ENCODE data around the gene TMED5.
"Not testable (repeated sequence)": the region's sequence is repeated elsewhere in the genome, so short reads cannot be mapped to it uniquely, and the experiment has no call there.

The TMED5 gene

GRCh38 chr1:93179886-93180722 lies at the start of gene TMED5:
TSS of gene TMED5 (minus strand) at chr1:93180413. CDS start at chr1:93180242, 171 bp downstream.
- DNase-seq: peak; percentile 89

GRCh38 chr1:93223023-93223675 lies 42.9 kb upstream of the TMED5 start:
- DNase-seq: no peak

- DNase-seq: no peak
Observed at GRCh38 chr1:93221913-93222312, 41.7 kb upstream of the TMED5 start.

DNA sequence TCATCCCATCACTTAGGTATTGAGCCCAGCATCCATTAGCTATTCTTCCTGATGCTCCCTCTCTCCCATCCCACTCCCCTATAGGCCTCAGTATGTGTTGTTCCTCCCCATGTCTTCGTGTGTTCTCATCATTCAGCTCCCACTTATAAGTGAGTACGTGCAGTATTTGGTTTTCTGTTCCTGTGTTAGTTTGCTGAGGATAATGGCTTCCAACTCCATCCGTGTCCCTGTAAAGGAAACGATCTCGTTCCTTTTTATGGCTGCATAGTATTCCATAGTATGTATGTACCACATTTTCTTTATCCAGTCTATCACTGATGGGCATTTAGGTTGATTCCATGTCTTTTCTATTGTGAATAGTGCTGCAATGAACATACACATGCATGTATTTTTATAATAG lies 40.5 kb upstream of the TMED5 start:
- not testable (repeated sequence) for DNase-seq

DNA sequence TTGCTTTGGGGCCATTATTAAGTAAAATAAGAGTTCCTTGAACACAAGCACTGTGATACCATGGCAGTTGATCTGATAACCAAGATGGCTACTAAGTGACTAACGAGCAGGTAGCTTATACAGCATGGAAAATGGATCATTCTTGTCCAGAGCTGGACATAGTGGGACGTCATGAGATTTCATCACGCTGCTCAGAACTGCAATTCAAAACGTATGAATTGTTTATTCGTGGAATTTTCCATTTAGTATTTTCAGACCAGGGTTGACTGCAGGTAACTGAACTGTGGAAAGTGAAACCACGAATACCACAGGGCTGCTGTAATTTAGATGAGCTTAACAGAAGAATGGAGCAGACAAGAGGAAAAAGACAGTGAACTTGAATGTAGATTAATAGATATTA lies 39.2 kb upstream of the TMED5 start:
- no peak for DNase-seq

DNA sequence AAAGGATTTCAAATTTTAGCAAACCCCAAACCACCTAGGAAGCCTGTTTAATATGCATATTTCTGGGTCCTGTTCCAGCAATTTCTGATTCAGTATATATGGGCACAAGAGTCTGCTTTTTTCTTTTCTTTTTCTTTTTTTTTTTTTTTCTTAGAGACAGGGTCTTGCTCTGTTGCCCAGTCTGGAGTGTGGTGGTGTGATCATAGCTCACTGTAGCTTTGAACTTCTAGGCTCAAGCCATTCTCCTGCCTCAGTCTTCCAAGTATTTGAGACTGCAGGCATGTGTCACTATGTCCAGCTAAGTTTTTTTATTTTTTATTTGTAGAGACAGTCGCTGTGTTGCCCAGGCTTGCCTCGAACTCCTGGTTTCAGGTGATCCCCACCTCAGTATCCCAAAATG lies 35.1 kb upstream of the TMED5 start:
- DNase-seq: no peak

GRCh38 chr1:93207211-93207610 lies 27.0 kb upstream of the TMED5 start:
- DNase-seq: no peak

- no peak for DNase-seq
Observed at GRCh38 chr1:93206567-93206954, 26.3 kb upstream of the TMED5 start.

GRCh38 chr1:93205892-93206566 lies 25.8 kb upstream of the TMED5 start:
- DNase-seq: no peak

DNA sequence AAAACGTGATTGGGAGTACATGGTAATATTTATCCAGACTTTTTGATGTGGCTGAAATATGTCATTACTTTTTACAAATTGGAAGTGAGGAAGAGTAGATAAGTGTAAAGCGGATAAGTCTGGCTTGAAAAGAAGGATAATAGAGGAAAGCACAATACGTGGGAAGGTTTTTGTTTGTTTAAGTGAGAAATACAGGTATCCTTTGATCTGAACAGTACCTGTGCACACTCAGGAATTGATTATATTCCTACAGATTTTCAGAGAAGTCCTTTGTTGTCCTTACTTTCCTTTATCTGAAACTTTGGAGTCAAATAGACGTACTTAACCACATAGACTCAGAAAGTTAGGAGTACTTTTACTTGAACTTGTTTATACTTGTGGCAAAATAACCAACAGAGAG lies 20.5 kb upstream of the TMED5 start:
- no peak for DNase-seq

DNA sequence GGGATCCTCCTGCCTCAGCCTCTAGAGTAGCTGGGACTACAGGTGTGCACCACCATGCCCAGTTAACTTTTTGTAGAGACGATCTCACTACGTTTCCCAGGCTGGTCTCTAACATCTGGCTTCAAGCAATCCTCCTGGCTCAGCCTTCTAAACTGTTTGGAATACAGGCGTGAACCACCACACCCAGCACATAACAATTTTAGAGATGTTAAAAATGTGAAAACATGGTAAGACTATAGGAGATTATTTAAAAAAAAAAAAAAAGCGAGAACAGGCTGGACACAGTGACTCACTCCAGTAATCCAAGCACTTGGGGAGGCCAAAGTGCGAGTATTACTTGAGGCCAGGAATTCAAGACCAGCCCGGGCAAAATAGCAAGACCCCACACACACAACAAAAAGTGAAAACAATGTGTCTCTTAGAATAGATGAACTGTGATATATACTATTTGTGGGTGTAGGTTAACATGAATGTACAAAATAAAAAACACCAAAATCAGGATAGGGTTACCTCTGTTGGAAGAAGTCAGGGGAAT lies 19.9 kb upstream of the TMED5 start:
- DNase-seq: no peak

DNA sequence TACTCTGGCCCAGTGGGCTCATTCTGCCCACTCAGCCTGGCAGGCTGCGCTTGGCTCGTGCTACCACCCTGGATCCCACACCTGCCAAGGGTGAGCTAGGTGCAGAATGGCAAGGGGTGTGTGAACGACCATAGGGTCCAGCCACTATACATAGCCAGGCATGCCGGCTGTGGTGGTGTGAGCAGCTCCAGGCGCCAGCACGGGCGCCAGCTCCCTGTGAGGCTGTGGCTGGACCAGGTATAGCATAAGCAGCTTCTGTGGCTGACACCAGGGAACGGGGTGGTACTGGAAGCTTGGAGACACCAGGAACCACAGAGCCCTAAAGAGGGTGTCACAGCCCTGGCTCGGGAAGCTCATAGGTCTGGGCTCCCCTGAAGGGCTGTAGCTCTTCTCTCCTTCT lies 18.9 kb upstream of the TMED5 start:
- no peak for DNase-seq

GRCh38 chr1:93196591-93196990 lies 16.4 kb upstream of the TMED5 start:
- DNase-seq: no peak

GRCh38 chr1:93194231-93194990 lies 14.2 kb upstream of the TMED5 start:
- no peak for DNase-seq

- no peak for DNase-seq
Observed at GRCh38 chr1:93190432-93190831, 10.2 kb upstream of the TMED5 start.

DNA sequence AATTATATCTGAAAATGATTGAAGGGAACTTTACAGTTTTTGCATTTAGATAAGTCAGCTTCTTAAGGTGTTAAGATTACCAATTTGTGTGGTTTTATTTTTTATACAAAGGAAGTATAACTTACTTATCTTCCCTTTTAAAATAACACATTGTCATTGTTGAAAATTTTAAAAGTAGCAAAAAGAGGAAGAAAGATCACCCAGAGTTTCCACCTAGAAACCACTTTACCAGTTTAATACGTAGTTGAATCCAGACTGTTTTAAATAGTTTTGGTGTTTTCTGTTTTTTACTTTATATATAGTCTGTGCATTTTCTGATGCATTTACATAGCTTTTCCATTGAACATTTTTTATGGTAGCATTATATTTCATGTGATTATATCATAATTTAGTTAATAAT lies 6.5 kb upstream of the TMED5 start:
- no peak for DNase-seq

- DNase-seq: no peak
Observed at GRCh38 chr1:93180723-93181613, 755 bp upstream of the TMED5 start, which contains the start of gene CCDC18. TSS of gene CCDC18 (plus strand) at chr1:93180724. CDS start at chr1:93183362, 2,638 bp downstream.

- DNase-seq: no peak
Observed at GRCh38 chr1:93178418-93178817, 1.8 kb downstream of the TMED5 start.

- no peak for DNase-seq
Observed at GRCh38 chr1:93177991-93178390, 2.2 kb downstream of the TMED5 start.

DNA sequence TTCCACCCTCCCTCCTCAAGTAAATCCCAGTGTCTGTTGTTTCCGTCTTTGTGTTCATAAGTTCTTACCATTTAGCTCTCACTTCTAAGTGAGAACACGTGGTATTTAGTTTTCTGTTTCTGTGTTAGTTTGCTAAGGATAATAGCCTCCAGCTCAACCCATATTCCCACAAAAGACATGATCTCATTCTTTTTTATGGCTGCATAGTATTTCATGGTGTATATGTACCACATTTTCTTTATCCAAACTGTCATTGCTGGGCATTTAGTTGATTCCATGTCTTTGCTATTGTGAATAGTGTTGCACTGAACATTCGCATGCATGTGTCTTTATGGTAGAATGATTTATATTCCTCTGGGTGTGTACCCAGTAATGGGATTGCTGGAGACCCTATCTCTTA lies 5.6 kb downstream of the TMED5 start:
- DNase-seq: not testable (repeated sequence)

GRCh38 chr1:93172778-93173177 lies 7.4 kb downstream of the TMED5 start:
- no peak for DNase-seq
